Mesendoderm (in vitro differentiated cells): ENCODE results near the gene CCNB1.
A peak's percentile ranks its signal among the peaks of the same experiment; 100 is the strongest.
"Not testable (repeated sequence)": the region's sequence is repeated elsewhere in the genome, so short reads cannot be mapped to it uniquely, and the experiment has no call there.

Experiments used
- DNase-seq: peaks from one replicate; pipeline ENCODE4 v3.0.0; 2013
- H2AK5ac ChIP-seq: 2 replicates; pipeline ENCODE4 v1.6.1; 2013; ENCODE audit warnings: low read length, inconsistent platforms
- H2BK120ac ChIP-seq: 2 replicates; pipeline ENCODE4 v1.6.1; 2013; ENCODE audit warnings: low read depth, mild to moderate bottlenecking, low read length, moderate library complexity, mixed read lengths
- H2BK15ac ChIP-seq: replicated peaks from 2 replicates; pipeline ENCODE4 v1.6.1; 2013; ENCODE audit warnings: low read depth, mild to moderate bottlenecking, moderate library complexity
- H2BK5ac ChIP-seq: 2 replicates; pipeline ENCODE4 v1.6.1; 2013; ENCODE audit warnings: low read length, inconsistent platforms
- H3K18ac ChIP-seq: 2 replicates; pipeline ENCODE4 v1.6.1; 2013; ENCODE audit warnings: mild to moderate bottlenecking, low read length, mixed read lengths
- H3K23ac ChIP-seq: one replicate; pipeline ENCODE4 v1.6.1; 2013; ENCODE audit warnings: low read length
- H3K27ac ChIP-seq: 2 replicates; pipeline ENCODE4 v1.5.1; 2013; ENCODE audit warnings: low read depth, mild to moderate bottlenecking, inconsistent platforms, low read length, moderate library complexity
- H3K27me3 ChIP-seq: 2 replicates; pipeline ENCODE4 v1.6.1; 2013; ENCODE audit warnings: low read length, control low read depth, mild to moderate bottlenecking, inconsistent platforms; ENCODE audit not compliant: insufficient read depth, poor library complexity
- H3K36me3 ChIP-seq: 2 replicates; pipeline ENCODE4 v1.6.1; 2013; ENCODE audit warnings: low read length, inconsistent platforms; ENCODE audit not compliant: control insufficient read depth, insufficient read depth
- H3K4ac ChIP-seq: one replicate; pipeline ENCODE4 v1.6.1; 2013; ENCODE audit warnings: low read depth, mild to moderate bottlenecking, low read length, moderate library complexity
- H3K4me1 ChIP-seq: 2 replicates; pipeline ENCODE4 v1.6.1; 2013; ENCODE audit warnings: low read depth, low read length, inconsistent platforms; ENCODE audit not compliant: control insufficient read depth
- H3K4me2 ChIP-seq: 2 replicates; pipeline ENCODE4 v1.6.1; 2013; ENCODE audit warnings: low read length
- H3K4me3 ChIP-seq: 2 replicates; pipeline ENCODE4 v1.5.1; 2013; ENCODE audit warnings: mild to moderate bottlenecking, low read length
- H3K56ac ChIP-seq: one replicate; pipeline ENCODE4 v1.6.1; 2013; ENCODE audit warnings: low read length
- H3K79me1 ChIP-seq: 2 replicates; pipeline ENCODE4 v1.6.1; 2013; ENCODE audit warnings: low read length, inconsistent platforms
- H3K79me2 ChIP-seq: 2 replicates; pipeline ENCODE4 v1.6.1; 2013; ENCODE audit warnings: mild to moderate bottlenecking, low read length; ENCODE audit not compliant: control insufficient read depth, insufficient read depth
- H3K9ac ChIP-seq: 2 replicates; pipeline ENCODE4 v1.6.1; 2013; ENCODE audit warnings: low read length, inconsistent platforms
- H4K5ac ChIP-seq: one replicate; pipeline ENCODE4 v1.6.1; 2013; ENCODE audit warnings: low read length
- H4K8ac ChIP-seq: one replicate; pipeline ENCODE4 v1.6.1; 2013; ENCODE audit warnings: low read depth, mild to moderate bottlenecking, control low read depth, low read length, moderate library complexity
- WGBS: extraction: QIAGEN DNeasy Blood & Tissue Kit; methylation state at CpG from one replicate; pipeline ENCODE4 v1.1.7; 2013; ENCODE audit warnings: low lambda C conversion rate, missing lambda C conversion rate; ENCODE audit not compliant: insufficient coverage; ENCODE audit errors: extremely low coverage; 5-methylcytosine and 5-hydroxymethylcytosine counted together

The CCNB1 gene

DNA sequence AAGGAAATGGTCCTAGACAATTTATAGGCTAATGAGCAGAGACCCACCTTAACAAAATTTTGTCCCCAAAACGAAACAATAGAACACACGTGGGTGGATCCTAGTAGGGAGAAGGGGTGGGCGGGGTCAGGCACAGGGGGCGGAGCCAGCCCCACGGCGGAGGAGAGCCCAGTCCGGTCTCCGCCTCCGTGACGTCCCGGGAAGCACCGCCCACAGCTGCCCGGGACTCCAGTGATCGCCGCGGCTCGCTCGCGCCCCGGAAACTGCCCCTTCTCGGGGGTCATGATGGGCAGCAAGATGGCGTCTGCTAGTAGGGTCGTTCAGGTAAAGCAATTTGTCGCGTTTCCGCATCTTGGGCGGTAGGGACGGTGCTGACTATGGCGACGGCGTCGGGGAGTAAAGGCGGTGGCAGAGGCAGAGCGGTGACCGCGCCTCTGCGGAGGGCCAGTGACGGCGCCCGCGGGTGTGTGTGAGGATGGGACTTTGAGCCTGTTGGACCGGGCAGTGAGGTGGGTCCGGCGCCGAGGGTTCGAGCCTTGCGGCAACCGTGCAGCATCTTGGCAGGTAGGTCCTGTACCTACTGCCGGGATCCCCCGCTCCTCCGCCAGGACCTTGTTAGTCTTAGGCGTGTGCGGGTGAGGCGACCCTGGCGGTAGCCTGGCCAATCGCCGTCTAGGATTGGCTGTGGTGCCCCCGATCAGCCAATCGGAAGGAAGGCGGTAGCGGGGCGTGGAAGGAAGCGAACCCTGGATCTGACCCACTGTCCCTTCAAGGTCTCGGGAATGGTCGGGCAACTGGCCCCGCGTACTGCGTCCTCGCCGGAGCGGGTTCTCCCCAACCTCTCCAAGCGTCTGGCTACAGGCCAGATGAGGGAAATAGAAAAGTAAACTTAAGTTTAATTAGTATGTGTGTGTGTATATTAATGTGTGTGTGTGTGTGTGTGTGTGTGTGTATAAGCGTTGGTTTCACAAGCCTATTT lies 50.9 kb downstream of the CCNB1 start:
- Histone ChIP-seq H3K36me3 (no peaks in the 10 kb centered on the region), H3K79me2 (peaks cover 6% of the 10 kb centered on the region), H3K79me1 (peaks cover 3% of the 10 kb centered on the region), H3K27ac (peak overlapping the region; percentile 77), H3K4me1 (no peaks in the 10 kb centered on the region), H3K4me3 (peak overlapping the region; percentile 99), H3K23ac (peak overlapping the region; percentile 94), H3K27me3 (no peaks in the 10 kb centered on the region), H2BK5ac (peak overlapping the region; percentile 43), H4K5ac (no peak overlapping the region), H3K4ac (no peak overlapping the region), H2BK15ac (no peak overlapping the region), H3K56ac (peak overlapping the region; percentile 100), H3K4me2 (peak overlapping the region; percentile 57), H3K9ac (peak overlapping the region; percentile 99), H4K8ac (no peak overlapping the region), H2AK5ac (no peak overlapping the region), H3K18ac (peak overlapping the region; percentile 34), H2BK120ac (no peak overlapping the region)
- no CpG with 5 or more reads among the region's 73 CpGs for WGBS
- peak; percentile 96 for DNase-seq

DNA sequence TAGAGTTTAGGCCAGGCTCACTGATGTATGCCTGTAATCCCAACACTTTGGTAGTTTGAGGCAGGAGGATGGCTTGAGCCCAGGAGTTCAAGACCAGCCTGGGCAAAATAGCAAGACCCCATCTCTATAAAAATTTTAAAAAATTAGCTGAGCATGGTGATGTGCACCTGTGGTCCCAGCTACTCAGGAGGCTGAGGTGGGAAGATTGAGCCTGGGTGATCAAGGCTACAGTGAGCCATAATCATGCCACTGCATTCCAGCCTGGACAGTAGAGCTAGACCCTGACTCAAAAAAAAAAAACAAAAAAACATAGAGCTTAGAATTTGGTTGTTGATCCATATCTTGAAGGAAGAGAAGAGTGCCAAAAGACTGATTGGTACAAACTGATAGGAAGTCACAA lies 53.0 kb downstream of the CCNB1 start:
- no peaks in the 10 kb centered on the region for H3K4me1 ChIP-seq
- no peak overlapping the region for H2AK5ac ChIP-seq
- H3K27ac ChIP-seq: no peak overlapping the region
- no peak overlapping the region for H3K4ac ChIP-seq
- H3K4me3 ChIP-seq: no peak overlapping the region
- H3K4me2 ChIP-seq: no peak overlapping the region
- no peak for DNase-seq
- no peaks in the 10 kb centered on the region for H3K27me3 ChIP-seq
- H3K56ac ChIP-seq: no peak overlapping the region
- no peak overlapping the region for H3K23ac ChIP-seq
- no peak overlapping the region for H2BK120ac ChIP-seq
- no peak overlapping the region for H3K9ac ChIP-seq
- no peak overlapping the region for H2BK5ac ChIP-seq
- no peak overlapping the region for H2BK15ac ChIP-seq
- H3K36me3 ChIP-seq: no peaks in the 10 kb centered on the region
- peaks cover 6% of the 10 kb centered on the region for H3K79me2 ChIP-seq
- no peak overlapping the region for H4K8ac ChIP-seq
- H3K79me1 ChIP-seq: peaks cover 3% of the 10 kb centered on the region
- no peak overlapping the region for H3K18ac ChIP-seq
- no peak overlapping the region for H4K5ac ChIP-seq

DNA sequence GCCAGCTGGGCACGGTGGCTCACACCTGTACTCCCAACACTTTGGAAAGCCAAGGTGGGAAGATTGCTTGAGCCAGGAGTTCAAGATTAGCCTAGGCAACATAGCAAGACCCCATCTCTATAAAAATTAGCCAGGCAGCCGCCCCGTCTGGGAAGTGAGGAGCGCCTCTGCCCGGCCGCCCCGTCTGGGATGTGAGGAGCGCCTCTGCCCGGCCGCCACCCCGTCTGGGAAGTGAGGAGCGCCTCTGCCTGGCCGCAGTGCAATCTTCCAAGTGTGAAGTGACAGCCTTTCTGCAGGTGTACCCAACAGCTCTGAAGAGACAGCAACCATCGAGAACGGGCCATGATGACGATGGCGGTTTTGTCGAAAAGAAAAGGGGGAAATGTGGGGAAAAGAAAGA lies 53.4 kb downstream of the CCNB1 start:
- H3K4me1 ChIP-seq, H3K79me1 ChIP-seq, H3K4me3 ChIP-seq, H2BK120ac ChIP-seq, H3K27ac ChIP-seq, H3K56ac ChIP-seq, H3K23ac ChIP-seq, H3K79me2 ChIP-seq, H3K27me3 ChIP-seq, H4K8ac ChIP-seq, DNase-seq, H3K4ac ChIP-seq, H3K36me3 ChIP-seq, H3K9ac ChIP-seq, H2AK5ac ChIP-seq, H4K5ac ChIP-seq, H3K4me2 ChIP-seq, H3K18ac ChIP-seq, H2BK5ac ChIP-seq, H2BK15ac ChIP-seq: not testable (repeated sequence)
- WGBS: no CpG with 5 or more reads among the region's 18 CpGs

GRCh38 chr5:69220833-69221232 lies 53.9 kb downstream of the CCNB1 start:
- H3K36me3 ChIP-seq, H3K79me1 ChIP-seq, H2BK5ac ChIP-seq, H4K8ac ChIP-seq, H3K27me3 ChIP-seq, H3K79me2 ChIP-seq, H3K4ac ChIP-seq, H3K18ac ChIP-seq, H3K4me2 ChIP-seq, H3K27ac ChIP-seq, H3K4me3 ChIP-seq, H2BK15ac ChIP-seq, H2AK5ac ChIP-seq, H3K56ac ChIP-seq, H4K5ac ChIP-seq, H3K23ac ChIP-seq, DNase-seq, H3K4me1 ChIP-seq, H2BK120ac ChIP-seq, H3K9ac ChIP-seq: not testable (repeated sequence)
- WGBS: no CpG with 5 or more reads among the region's 9 CpGs

- H4K5ac ChIP-seq: no peak overlapping the region
- no peak for DNase-seq
- H3K79me2 ChIP-seq: peaks cover under 1% of the 10 kb centered on the region
- no peak overlapping the region for H2BK5ac ChIP-seq
- no peak overlapping the region for H4K8ac ChIP-seq
- no peak overlapping the region for H3K18ac ChIP-seq
- H2BK120ac ChIP-seq: no peak overlapping the region
- WGBS: no CpG with 5 or more reads among the region's 8 CpGs
- no peak overlapping the region for H3K27ac ChIP-seq
- no peak overlapping the region for H3K4ac ChIP-seq
- no peak overlapping the region for H3K56ac ChIP-seq
- H3K4me2 ChIP-seq: no peak overlapping the region
- H3K79me1 ChIP-seq: no peaks in the 10 kb centered on the region
- H3K23ac ChIP-seq: no peak overlapping the region
- no peak overlapping the region for H2BK15ac ChIP-seq
- H3K27me3 ChIP-seq: no peaks in the 10 kb centered on the region
- no peak overlapping the region for H2AK5ac ChIP-seq
- no peak overlapping the region for H3K9ac ChIP-seq
- H3K4me3 ChIP-seq: no peak overlapping the region
- no peaks in the 10 kb centered on the region for H3K36me3 ChIP-seq
- H3K4me1 ChIP-seq: no peaks in the 10 kb centered on the region
These were observed 57.6 kb downstream of the CCNB1 start for GRCh38 chr5:69224520-69224919.

DNA sequence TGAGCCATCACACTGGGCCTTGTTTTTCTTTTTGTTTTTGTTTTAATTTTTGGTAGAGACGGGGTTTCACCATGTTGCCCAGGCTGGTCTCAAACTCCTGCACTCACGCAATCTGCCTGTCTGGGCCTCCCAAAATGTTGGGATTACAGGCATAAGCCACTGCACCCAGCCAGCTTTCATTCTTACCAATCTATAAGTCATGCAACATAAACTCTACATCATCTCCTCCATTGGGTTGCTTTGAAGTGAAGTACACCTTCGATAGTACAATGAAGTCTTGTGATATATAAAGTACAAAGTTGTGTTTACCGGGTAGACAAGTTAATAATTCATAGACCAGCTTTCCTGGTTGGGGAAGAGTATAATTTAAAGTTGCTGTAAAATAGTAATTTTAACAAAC lies 58.9 kb downstream of the CCNB1 start:
- H3K79me1 ChIP-seq: no peaks in the 10 kb centered on the region
- H3K4me2 ChIP-seq: no peak overlapping the region
- no peak for DNase-seq
- H3K27ac ChIP-seq: no peak overlapping the region
- no peak overlapping the region for H3K23ac ChIP-seq
- H3K4me3 ChIP-seq: no peak overlapping the region
- no peaks in the 10 kb centered on the region for H3K36me3 ChIP-seq
- H4K5ac ChIP-seq: no peak overlapping the region
- H2BK120ac ChIP-seq: no peak overlapping the region
- no peak overlapping the region for H2BK5ac ChIP-seq
- H2AK5ac ChIP-seq: no peak overlapping the region
- no peak overlapping the region for H3K4ac ChIP-seq
- H2BK15ac ChIP-seq: no peak overlapping the region
- H3K79me2 ChIP-seq: no peaks in the 10 kb centered on the region
- WGBS: no CpG with 5 or more reads among the region's 4 CpGs
- H3K9ac ChIP-seq: no peak overlapping the region
- H3K18ac ChIP-seq: no peak overlapping the region
- H3K27me3 ChIP-seq: no peaks in the 10 kb centered on the region
- H3K4me1 ChIP-seq: no peaks in the 10 kb centered on the region
- no peak overlapping the region for H3K56ac ChIP-seq
- H4K8ac ChIP-seq: no peak overlapping the region
